Measurements from ENCODE around the gene SLC9A3. TPM values are rescaled to one million over a fixed set of nuclear protein-coding genes. Genes with fewer than 3 reads are reported as not detected.

Gene SLC9A3
- total RNA-seq, 2 donors from 2014 or later, result 1.1 to 1.6 TPM

GRCh38 chr5:539469-540070 is 15.3 kb upstream of the SLC9A3 start:
- DNase-seq (no peak), ATAC-seq (no peak)
- H3K9me3 ChIP-seq (ENCODE audit: control insufficient read depth, low read length, poor library complexity, severe bottlenecking), result no peaks in the 10 kb centered on the region
- Mint-ChIP-seq H3K27me3 (peaks cover 12% of the 10 kb centered on the region), H3K4me3 (no peak overlapping the region), H3K36me3 (ENCODE audit: low read depth) (peaks cover 3% of the 10 kb centered on the region), H3K27ac (no peak overlapping the region), H3K4me1 (peaks cover 11% of the 10 kb centered on the region)

DNA sequence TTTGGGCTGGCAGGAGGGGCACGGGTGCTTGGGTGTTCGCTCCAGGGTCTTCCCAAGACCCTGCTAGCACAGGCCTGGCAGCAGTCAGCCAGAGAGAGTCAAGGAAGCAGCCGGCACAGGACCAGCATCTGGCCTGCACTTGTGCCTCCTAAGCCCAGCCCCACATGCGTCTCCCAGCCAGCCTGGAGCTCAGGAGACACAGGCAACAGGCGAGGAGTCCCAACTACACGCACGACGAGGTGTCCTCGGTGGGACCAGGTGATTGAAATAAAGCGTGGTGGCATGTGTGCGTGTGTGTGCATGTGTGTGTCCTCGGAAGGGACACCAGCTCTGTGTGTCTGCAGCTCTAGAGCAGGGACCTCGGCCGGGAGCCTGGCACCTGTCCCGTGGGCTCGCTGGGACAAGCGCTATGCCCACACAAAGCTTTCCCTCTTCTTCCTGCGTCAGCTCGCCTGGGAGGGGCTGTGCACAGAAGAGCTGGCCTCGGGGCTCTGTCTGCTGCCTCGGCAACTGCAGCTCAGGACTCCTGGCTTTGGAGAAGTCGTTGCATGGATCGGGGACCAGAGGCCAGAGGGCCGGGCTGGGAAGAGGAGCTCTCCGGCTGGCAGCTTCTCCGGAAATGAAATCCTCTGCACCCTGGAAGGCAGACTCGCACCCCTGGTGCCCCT is 14.7 kb upstream of the SLC9A3 start:
- Mint-ChIP-seq H3K36me3 (ENCODE audit: low read depth) (peaks cover 3% of the 10 kb centered on the region), H3K4me1 (peaks cover 9% of the 10 kb centered on the region), H3K27me3 (peaks cover 12% of the 10 kb centered on the region), H3K4me3 (no peak overlapping the region), H3K27ac (no peak overlapping the region)
- DNase-seq, result peak in 1 of 3 donors; percentile 6
- H3K9me3 ChIP-seq (ENCODE audit: control insufficient read depth, low read length, poor library complexity, severe bottlenecking), result no peaks in the 10 kb centered on the region
- ATAC-seq, result no peak

GRCh38 chr5:538271-538771 is 14.1 kb upstream of the SLC9A3 start:
- no peak for ATAC-seq
- no peak overlapping the region for H3K27ac Mint-ChIP-seq
- peaks cover 12% of the 10 kb centered on the region for H3K27me3 Mint-ChIP-seq
- H3K9me3 ChIP-seq (ENCODE audit: control insufficient read depth, low read length, poor library complexity, severe bottlenecking), result no peaks in the 10 kb centered on the region
- peak in 1 of 3 donors; percentile 6 for DNase-seq
- peaks cover 6% of the 10 kb centered on the region for H3K4me1 Mint-ChIP-seq
- no peak overlapping the region for H3K4me3 Mint-ChIP-seq
- H3K36me3 Mint-ChIP-seq (ENCODE audit: low read depth), result peaks cover 3% of the 10 kb centered on the region

- Mint-ChIP-seq H3K4me1 (peaks cover 4% of the 10 kb centered on the region), H3K36me3 (ENCODE audit: low read depth) (peaks cover 3% of the 10 kb centered on the region), H3K27me3 (peaks cover 12% of the 10 kb centered on the region), H3K27ac (no peak overlapping the region), H3K4me3 (no peak overlapping the region)
- ATAC-seq (no peak), DNase-seq (peak in 1 of 3 donors; percentile 2)
- no peaks in the 10 kb centered on the region for H3K9me3 ChIP-seq (ENCODE audit: control insufficient read depth, low read length, poor library complexity, severe bottlenecking)
These were observed 13.4 kb upstream of the SLC9A3 start for GRCh38 chr5:537621-538071.

- Mint-ChIP-seq H3K4me1 (peaks cover 4% of the 10 kb centered on the region), H3K27me3 (peaks cover 12% of the 10 kb centered on the region), H3K36me3 (ENCODE audit: low read depth) (peaks cover 3% of the 10 kb centered on the region), H3K27ac (no peak overlapping the region), H3K4me3 (no peak overlapping the region)
- ATAC-seq (no peak), DNase-seq (peak in 1 of 3 donors; percentile 3)
- H3K9me3 ChIP-seq (ENCODE audit: control insufficient read depth, low read length, poor library complexity, severe bottlenecking), result no peaks in the 10 kb centered on the region
These were observed 12.8 kb upstream of the SLC9A3 start for GRCh38 chr5:537098-537497.

DNA sequence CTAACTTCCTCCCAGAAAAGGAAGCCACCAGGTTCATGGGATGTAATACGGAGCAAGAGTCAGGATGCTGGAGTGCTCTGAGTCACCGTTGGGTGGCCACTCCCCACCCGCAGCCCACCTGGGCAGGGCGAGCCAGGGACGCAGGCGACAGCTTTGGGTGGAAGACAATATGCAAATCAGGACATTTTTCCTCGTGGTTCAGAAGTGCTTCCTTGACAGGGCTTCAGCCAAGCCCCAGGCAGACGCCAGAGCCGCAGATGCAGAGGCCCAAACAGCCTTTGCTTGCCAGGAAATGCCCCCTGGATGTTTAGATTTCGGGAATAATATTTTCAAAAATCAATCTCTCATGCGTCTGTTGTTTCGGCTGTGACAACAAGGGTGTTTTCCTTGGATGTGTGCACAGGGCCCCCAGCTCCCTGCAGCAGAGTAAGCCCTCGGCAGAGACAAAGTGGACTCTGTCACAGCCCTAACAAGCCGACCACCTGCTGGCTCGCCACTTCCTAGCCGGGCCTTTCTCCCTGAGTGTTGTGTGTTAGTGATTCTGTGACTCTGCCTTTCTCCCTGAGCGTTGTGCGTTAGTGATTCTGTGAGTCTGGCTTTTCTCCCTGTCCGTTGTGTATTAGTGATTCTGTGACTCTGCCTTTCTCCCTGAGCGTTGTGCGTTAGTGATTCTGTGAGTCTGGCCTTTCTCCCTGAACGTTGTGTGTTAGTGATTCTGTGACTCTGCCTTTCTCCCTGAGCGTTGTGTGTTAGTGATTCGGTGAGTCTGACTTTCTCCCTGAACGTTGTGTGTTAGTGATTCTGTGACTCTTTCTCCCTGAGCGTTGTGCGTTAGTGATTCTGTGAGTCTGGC is 11.8 kb upstream of the SLC9A3 start:
- H3K9me3 ChIP-seq (ENCODE audit: control insufficient read depth, low read length, poor library complexity, severe bottlenecking), result no peaks in the 10 kb centered on the region
- ATAC-seq, result no peak
- peaks cover 3% of the 10 kb centered on the region for H3K36me3 Mint-ChIP-seq (ENCODE audit: low read depth)
- no peak overlapping the region for H3K27ac Mint-ChIP-seq
- peak in 1 of 3 donors; percentile 2 for DNase-seq
- peaks cover 4% of the 10 kb centered on the region for H3K4me1 Mint-ChIP-seq
- peaks cover 22% of the 10 kb centered on the region for H3K27me3 Mint-ChIP-seq
- H3K4me3 Mint-ChIP-seq, result no peak overlapping the region

- DNase-seq, result peak in 1 of 3 donors; percentile 10
- H3K27ac Mint-ChIP-seq, result no peak overlapping the region
- peaks cover 27% of the 10 kb centered on the region for H3K27me3 Mint-ChIP-seq
These were observed 10.8 kb upstream of the SLC9A3 start for GRCh38 chr5:534743-535671.

DNA sequence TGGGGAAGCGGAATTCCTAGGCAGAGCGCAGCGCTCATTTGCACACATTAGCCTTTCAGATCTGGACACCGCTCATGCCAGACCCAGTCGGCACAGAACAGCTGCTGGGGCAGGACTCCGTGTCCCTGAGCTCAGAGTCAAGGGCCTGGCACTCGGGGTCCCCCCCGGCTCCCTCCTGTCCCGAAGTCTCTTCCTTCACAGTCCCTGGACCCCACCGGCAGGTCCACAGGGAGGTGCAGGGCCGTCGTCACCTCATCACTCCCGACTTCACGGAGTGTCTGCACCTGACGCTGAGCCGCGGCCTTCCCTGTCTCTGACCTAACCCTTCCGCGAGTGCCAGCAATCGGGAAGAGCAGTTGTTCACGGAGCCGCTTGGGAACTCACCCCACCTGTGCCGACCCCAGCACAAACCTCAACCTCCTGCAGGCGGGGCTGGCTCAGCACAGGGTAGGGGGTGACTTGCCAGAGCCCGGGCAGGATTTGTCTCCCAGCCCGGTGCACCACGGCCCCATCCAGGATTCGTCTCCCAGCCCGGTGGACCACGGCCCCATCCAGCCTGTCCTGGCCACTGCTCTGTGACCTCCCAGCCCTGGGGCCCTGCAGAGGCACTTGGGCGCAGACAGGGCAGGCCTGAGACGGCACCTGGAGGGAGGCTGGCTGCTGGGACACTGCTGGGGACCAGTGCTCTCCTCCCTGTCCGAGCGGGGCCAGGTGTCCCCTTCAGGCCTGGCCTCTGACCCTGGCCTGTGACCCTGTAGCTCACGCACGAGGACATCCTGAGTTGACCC is 9.9 kb upstream of the SLC9A3 start:
- H3K9me3 ChIP-seq (ENCODE audit: control insufficient read depth, low read length, poor library complexity, severe bottlenecking), result no peaks in the 10 kb centered on the region
- peaks cover 36% of the 10 kb centered on the region for H3K27me3 Mint-ChIP-seq

More at GRCh38 chr5:534743-535671, 10.8 kb upstream of the SLC9A3 start:
- ATAC-seq, result no peak
- H3K4me1 Mint-ChIP-seq, result peaks cover 9% of the 10 kb centered on the region
- H3K9me3 ChIP-seq (ENCODE audit: control insufficient read depth, low read length, poor library complexity, severe bottlenecking), result no peaks in the 10 kb centered on the region
- no peak overlapping the region for H3K4me3 Mint-ChIP-seq
- peaks cover 3% of the 10 kb centered on the region for H3K36me3 Mint-ChIP-seq (ENCODE audit: low read depth)

GRCh38 chr5:533243-533954 is 9.2 kb upstream of the SLC9A3 start:
- H3K9me3 ChIP-seq (ENCODE audit: control insufficient read depth, low read length, poor library complexity, severe bottlenecking), result no peaks in the 10 kb centered on the region
- Mint-ChIP-seq H3K36me3 (ENCODE audit: low read depth) (peaks cover 7% of the 10 kb centered on the region), H3K4me1 (peaks cover 16% of the 10 kb centered on the region), H3K27me3 (peaks cover 38% of the 10 kb centered on the region), H3K27ac (no peak overlapping the region), H3K4me3 (no peak overlapping the region)
- DNase-seq (peak in 1 of 3 donors; percentile 4), ATAC-seq (no peak)

More for the DNA sequence above, 9.9 kb upstream of the SLC9A3 start:
- Mint-ChIP-seq H3K4me1 (peaks cover 15% of the 10 kb centered on the region), H3K4me3 (no peak overlapping the region), H3K27ac (no peak overlapping the region), H3K36me3 (ENCODE audit: low read depth) (peaks cover 7% of the 10 kb centered on the region)
- DNase-seq, result peak in 1 of 3 donors; percentile 5
- ATAC-seq, result no peak

DNA sequence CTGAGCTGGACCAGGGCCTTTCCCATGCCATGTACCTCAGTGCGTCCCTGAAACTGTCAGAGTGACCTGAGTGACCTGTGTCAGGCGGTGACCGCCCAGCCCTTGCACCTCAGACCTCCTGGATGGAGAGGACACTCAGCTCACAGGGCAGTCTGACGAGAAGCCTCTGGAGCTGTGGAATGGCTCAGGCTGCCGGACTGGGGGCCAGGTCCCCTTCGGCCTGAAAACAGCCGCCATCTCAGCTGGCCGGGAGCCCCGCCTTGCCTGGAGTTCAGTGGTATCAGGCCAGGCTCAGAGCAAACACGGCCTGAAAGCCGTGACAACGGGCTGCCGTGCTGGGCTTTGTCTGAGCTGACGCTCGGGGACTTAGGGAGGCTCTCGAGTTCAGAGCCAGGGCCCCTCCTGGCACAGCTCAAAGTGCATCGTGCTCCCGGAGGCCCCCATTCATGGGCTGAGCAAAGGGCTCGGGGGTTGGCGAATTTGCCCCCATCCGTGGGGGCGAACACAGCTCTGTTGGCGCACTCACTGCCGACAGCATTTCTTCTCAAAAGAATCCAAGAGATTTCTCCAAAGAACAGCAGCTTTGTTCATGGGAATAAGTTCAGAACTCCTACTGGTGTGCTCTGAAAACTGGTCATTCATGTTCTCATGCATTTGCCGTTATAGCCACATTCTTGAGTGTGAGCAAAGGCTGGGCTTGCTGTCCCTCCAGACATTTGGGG is 8.4 kb upstream of the SLC9A3 start:
- Mint-ChIP-seq H3K4me3 (no peak overlapping the region), H3K4me1 (peaks cover 16% of the 10 kb centered on the region), H3K36me3 (ENCODE audit: low read depth) (peaks cover 7% of the 10 kb centered on the region), H3K27ac (no peak overlapping the region), H3K27me3 (peaks cover 39% of the 10 kb centered on the region)
- peak in 1 of 3 donors; percentile 3 for DNase-seq
- no peak for ATAC-seq
- no peaks in the 10 kb centered on the region for H3K9me3 ChIP-seq (ENCODE audit: control insufficient read depth, low read length, poor library complexity, severe bottlenecking)
